Stimulated activated CD4-positive, alpha-beta T cell treated with anti-CD3 and anti-CD28 coated beads, Interleukin-4, amount 100 ng/mL, for 48 hours (primary cell): ENCODE data around the gene EPG5.
A peak's percentile ranks its signal among the peaks of the same experiment; 100 is the strongest.

Experiments
- DNase-seq, 2 donors: peaks; one replicate each; pipeline ENCODE4 v3.0.0-alpha.2; 2020; ENCODE audit warnings: low read depth in 2 of 2

EPG5 gene

GRCh38 chr18:45916302-45916701 lies 50.8 kb downstream of the EPG5 start:
- DNase-seq: no peak

- no peak for DNase-seq
Observed at GRCh38 chr18:45913276-45913675, 53.9 kb downstream of the EPG5 start.

DNA sequence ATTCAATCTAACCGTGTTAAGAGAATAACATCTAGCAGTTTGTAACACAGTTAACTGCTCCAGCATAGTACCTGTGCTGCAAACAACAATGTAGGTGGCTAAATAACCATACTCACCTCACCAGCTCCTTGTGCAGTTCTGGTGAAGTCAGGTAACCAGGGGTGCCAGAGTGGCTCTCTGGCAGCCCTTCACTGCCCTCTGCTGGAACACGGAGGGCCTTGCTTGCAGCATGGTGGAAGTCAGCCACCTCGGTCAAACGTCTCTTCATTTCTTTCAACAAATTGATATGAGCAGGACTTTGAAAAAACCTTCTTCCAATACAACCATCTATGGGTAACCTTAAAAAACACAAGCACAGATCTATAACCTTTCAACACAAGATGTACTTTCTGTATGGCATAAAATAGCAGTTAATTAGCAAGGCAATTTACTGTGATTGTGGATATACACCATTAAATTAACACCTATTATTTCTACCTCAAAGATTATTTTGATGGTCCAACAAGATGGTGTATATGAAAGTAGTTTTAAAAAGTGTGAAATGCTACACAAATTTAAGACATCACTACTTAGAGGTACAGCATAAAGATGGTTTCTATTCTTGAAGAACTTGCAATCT lies 56.6 kb downstream of the EPG5 start:
- DNase-seq: peak; percentile 56 to 59

DNA sequence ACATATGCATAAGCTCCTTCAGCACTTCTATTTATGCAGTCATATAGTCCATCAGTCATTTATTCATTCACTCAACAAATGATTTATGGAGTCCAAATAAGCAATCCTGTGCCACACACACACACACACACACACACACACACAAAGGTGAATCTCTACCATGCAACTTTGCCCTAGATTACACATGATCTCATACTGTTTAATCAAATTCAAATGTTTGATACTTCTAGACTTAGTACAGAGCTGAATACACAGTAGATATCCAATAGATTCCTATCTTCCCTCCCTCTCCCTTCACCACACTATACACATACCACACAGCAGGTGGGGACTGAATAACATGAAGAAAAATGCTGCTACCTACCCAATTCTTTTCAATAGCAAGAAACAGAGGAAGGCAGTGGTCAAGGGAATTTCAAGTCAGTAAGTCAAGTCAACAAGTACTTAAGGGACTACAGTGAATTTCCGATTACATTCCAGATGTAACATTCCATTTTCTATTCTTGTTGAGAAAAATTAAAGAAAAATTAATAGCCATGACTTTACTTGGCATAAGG lies 65.4 kb downstream of the EPG5 start:
- DNase-seq: no peak

GRCh38 chr18:45900623-45901022 lies 66.5 kb downstream of the EPG5 start:
- no peak for DNase-seq

DNA sequence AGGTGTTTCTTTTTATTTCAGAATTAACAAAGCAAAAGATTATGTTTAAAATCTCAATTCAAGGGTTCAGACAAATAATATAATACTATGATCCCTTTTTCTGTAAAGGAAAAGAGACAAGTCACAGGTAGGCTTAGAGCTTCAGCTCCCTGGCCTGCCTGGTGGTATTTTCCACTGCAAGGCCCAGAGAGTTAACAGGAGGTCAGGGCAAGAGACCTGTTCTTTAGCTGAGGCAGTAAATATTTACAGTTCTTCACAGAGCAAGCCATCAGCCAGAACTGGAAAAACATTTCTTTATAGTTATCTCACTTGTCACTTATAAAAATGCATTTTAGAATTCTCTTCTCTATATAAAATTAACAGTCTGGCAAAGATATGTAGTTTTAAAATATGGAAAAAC lies 70.1 kb downstream of the EPG5 start:
- DNase-seq: no peak

DNA sequence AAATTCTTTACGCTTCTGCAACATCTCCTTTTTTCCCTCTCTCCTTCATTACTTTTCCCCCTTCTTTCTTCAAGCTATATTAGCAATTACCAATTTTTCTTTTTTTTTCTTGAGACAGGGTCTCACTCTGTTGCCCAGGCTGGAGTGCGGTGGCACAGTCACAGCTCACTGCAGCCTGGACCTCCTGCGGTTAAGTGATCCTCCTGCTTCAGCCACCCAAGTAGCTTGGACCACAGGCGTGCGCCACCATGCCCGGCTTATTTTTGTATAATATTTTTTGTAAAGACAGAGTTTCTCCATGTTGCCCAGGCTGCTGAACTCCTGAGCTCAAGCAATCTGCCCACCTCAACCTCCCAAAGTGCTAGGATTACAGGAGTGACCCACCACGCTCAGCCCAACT lies 70.7 kb downstream of the EPG5 start:
- no peak for DNase-seq

DNA sequence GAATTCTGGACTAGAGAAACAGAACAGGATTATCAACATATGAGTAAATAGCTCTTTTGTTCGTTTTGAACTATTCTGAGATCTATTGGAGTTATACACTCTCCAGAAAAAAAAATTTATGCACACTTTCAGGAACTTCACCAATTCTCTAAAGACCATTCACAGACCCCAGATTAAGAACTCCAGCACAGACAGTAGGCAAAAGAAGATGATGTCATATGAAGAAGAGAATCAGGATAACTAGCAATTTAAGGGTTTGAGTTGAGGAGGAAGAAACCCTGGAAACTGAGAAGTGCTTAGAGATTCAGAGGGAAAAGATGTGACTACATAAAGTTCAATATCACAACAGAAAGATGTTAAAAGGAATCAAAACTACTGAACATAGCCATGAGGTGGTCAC lies 71.8 kb downstream of the EPG5 start:
- no peak for DNase-seq

GRCh38 chr18:45894818-45895217 lies 72.3 kb downstream of the EPG5 start:
- DNase-seq: no peak

DNA sequence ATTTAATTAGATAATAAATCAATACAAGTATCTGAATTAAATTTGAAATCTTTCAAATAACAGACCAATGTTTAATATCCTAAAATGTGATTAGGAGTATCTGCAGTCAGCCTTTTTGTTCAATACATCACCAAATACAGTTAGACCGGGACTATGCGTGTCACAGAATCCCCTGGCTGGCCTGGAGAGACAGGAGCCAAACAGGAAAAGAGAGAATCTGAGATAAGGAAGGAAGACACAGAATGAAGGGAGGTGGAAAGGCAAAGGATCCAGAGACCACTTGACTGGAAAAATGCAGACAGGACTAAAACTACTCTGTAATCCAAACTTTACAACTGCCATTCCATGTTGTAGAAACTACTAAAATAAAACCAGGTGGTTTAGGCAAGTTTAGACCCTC lies 75.3 kb downstream of the EPG5 start:
- no peak for DNase-seq

- no peak for DNase-seq
Observed at GRCh38 chr18:45890606-45891005, 76.5 kb downstream of the EPG5 start.

- DNase-seq: no peak
Observed at GRCh38 chr18:45889419-45890064, 77.6 kb downstream of the EPG5 start.

DNA sequence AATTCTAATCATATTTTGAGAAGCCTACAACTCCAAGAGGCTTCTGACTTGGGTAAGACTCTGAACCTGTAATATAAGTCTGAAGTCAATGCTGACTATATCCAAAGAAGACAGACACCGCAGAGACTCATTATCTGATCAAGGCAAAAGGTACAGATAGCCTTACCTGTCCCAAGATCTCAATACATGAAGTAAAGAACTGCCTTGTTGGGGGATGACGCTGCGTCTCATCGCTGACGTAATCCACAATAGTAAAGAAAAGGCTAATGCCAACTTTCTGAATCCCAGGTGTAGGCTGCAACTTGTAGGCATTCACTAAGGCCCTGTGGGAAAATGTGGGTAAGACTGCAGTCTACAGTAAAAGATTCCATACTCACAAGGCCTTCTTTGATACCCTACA lies 79.5 kb downstream of the EPG5 start:
- DNase-seq: no peak

GRCh38 chr18:45880876-45881558 lies 86.1 kb downstream of the EPG5 start:
- no peak for DNase-seq

- DNase-seq: peak; percentile 56 to 66
Observed at GRCh38 chr18:45879681-45880655, 87.2 kb downstream of the EPG5 start.

- no peak for DNase-seq
Observed at GRCh38 chr18:45877403-45877802, 89.7 kb downstream of the EPG5 start.

GRCh38 chr18:45876161-45876560 lies 91.0 kb downstream of the EPG5 start:
- no peak for DNase-seq

DNA sequence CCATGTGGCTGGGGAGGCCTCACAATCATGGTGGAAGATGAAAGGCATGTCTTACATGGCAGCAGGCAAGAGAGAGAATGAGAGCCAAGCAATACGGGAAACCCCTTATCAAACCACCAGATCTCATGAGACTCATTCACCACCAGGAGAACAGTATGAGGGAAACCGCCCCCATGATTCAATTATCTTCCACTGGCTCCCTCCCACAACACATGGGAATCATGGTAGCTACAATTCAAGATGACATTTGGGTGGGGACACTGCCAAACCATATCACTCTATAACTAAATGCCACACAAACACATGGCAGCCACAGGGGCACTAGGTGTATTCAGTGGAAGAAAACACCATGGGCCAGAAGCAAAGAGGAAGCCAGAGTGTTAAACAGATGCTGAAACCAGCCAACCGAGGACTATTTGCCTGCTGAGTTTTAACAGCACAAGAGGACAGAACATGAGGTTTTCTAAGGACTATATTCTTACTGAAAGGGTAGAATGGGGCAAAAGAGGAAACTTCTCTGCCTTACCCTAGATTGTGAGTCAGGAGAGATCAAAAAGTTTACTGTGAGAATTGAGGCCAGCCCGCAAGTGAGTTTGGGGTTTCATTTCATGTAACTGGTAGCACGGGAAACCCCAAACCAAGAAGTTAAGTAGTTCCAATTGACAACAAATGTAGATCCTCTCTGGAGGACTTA lies 92.5 kb downstream of the EPG5 start:
- peak; percentile 27 to 42 for DNase-seq

DNA sequence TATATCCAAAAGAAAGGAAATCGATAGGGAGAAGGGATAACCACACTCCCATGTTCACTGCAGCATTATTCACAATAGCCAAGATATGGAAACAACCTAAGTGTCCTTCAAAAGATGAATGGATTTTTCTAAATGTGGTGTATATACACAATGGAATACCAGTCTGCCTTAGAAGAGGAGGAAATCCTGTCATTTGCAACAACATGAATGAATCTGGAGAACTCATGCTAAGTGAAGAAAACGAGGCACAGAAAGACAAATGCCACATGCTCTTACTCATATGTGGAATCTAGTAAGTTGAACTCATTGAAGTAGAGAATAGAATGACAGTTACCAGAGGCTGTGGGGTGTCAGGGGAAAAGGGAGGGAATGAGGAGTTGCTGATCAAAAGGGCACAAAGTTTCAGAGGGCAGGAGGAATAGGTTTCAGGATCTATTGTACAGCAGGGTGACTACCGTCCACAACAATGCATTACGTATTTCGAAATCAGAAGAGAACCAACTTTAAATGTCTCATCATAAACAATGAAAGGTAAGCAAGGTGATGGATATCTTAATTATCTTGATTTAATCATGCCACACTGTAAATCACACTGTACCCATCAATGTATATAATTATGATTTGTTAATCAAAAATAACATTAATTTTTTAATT lies 95.6 kb downstream of the EPG5 start:
- no peak for DNase-seq

DNA sequence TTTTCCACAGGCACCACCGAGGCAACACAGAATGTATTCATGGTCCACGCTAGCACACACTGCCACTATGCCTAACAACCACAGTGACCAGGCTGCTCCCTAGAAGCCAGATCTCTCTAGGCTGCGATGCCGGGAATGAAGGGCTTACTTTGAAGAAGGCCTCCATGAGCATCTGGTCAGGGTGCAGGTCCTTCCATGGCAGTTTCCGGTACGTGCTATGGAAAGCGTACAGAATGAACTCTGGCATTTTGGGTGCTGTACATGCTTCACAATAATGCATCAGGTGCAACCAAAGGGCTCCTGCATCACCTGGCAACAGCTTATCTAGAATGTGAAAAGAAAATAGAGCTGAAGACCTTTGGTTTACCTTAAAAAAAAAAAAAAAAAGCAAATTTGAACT lies 96.7 kb downstream of the EPG5 start:
- no peak for DNase-seq

GRCh38 chr18:45865466-45865865 lies 101.7 kb downstream of the EPG5 start:
- no peak for DNase-seq
